Lower lobe of right lung (tissue), 2 donors: ENCODE measurements around the gene MXRA8. TPM values are rescaled to one million over a fixed set of nuclear protein-coding genes. Genes with fewer than 3 reads are reported as not detected.

Source experiments
- ATAC-seq, 2 donors: fragments of 200-7000 bp; cut with Tn5 transposase; one replicate each; pipeline ENCODE4 v1.9.1; 2020 to 2022; ENCODE audit warnings: mild to moderate bottlenecking in 2 of 2, moderate library complexity in 2 of 2
- DNase-seq: peaks from one replicate; pipeline ENCODE4 v3.0.0-alpha.2; 2020
- H3K27ac ChIP-seq: fragments of 200-600 bp; one replicate; pipeline ENCODE4 v1.8.0; 2022
- H3K27me3 ChIP-seq: fragments of 200-600 bp; one replicate; pipeline ENCODE4 v1.8.0; 2022; ENCODE audit warnings: low read depth
- H3K36me3 ChIP-seq: fragments of 200-600 bp; one replicate; pipeline ENCODE4 v1.8.0; 2022; ENCODE audit warnings: mild to moderate bottlenecking
- H3K4me1 ChIP-seq: fragments of 200-600 bp; one replicate; pipeline ENCODE4 v1.8.0; 2022
- H3K4me3 ChIP-seq: fragments of 200-600 bp; one replicate; pipeline ENCODE4 v1.8.0; 2022; ENCODE audit warnings: mild to moderate bottlenecking
- H3K9me3 ChIP-seq: fragments of 200-600 bp; one replicate; pipeline ENCODE4 v1.8.0; 2022
- CTCF ChIP-seq: fragments of 200-600 bp; IDR thresholded peaks from one replicate; pipeline ENCODE4 v1.8.0; 2022; ENCODE audit warnings: antibody characterized with exemption, mild to moderate bottlenecking
- intact Hi-C: fragments of 100-400 bp; cut with DNase I; formaldehyde crosslinking; loops from one replicate; pipeline ENCODE4 v1.11.0; 2022
- total RNA-seq: library from RNA; stranded (reverse); fragmentation: NEBNext Ultra II Directional; extraction: Animal tissue kit (Norgen Biotek cat#: 25700); gene quantifications from one replicate; pipeline ENCODE4 v1.2.1, GENCODE V29; 2021
- donor health status: DM: no; HTN: yes; CAD: no; lungs with severe emphysema.

Gene MXRA8
- total RNA-seq, 1 donor from 2014 or later = 39.3 TPM

DNA sequence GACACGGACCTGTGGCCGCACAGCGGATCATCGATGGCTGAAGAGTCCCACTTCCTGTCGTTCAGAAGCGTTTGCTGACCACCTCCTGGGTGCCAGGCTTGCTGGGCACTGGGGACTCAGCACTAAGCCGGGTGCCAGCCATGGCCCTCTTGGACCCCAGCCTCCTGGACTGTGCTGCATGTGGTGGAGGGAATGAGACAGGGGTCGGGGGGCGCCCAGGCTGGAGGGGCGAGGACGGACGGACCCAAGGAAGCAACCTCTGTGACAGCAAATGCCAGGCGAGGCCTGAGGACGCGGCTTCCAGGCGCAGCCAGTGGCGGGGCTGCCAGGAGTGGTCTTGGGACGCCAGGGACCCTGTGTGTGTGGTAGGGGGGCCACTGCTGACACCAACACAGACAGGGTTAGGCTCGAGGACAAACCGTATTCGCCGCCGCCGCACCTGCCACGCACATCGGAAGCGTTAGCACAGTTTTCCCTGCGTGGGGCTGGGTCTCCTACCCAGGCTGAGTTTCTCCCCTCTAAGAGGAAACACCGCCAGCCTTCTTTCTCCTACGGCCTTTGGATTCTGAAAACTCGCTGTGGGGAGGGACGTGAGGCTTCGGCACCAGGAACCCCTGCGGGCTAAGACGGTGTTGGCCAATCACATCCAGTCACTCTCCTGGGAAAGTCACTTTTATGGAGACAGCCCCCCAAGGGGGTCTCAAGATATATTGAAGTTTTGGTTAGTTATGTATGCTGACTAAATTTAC is 3.1 kb upstream of the MXRA8 start:
- Histone ChIP-seq H3K4me3 (no peak overlapping the region), H3K4me1 (peaks cover 27% of the 10 kb centered on the region), H3K27me3 (peaks cover 28% of the 10 kb centered on the region), H3K36me3 (no peaks in the 10 kb centered on the region), H3K9me3 (no peaks in the 10 kb centered on the region), H3K27ac (peak overlapping the region; percentile 64)
- TF ChIP-seq CTCF = no peak
- intact Hi-C loops = no loop called here
- ATAC-seq (no peak), DNase-seq (no peak)

DNA sequence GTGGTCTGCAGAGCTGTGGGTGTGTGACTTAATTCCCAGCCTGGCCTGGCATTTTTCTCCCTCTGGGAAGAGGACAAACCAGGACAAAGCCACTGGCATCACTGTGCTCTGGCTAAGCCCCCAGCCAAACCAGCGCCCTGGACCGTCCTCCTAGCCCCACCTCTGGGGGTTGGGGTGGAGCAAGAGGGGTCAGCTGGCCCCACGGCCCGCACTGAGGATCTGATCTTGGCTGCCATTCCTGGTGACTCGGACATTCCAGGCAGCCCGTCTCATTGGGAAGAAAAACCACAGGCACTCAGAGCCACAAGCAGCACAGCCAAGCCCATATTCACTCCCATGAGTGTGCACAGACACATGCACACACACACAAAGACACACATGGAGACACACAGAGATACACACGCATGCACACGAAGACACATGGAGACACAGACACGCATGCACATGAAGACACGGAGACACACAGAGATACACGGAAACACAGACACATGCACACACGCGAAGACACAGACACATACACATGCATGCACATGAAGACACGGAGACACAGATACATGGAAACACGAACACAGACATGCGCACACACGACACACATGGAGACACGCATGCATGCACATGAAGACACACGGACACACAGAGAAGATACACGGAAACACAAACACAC is 2.3 kb upstream of the MXRA8 start:
- no peaks in the 10 kb centered on the region for H3K36me3 ChIP-seq
- no peak overlapping the region for H3K4me3 ChIP-seq
- no peak for DNase-seq
- no peaks in the 10 kb centered on the region for H3K9me3 ChIP-seq
- intact Hi-C loops = no loop called here
- H3K27ac ChIP-seq = peak overlapping the region; percentile 83
- ATAC-seq = peak; percentile 45 to 61
- H3K4me1 ChIP-seq = peaks cover 27% of the 10 kb centered on the region
- no peak for TF ChIP-seq CTCF
- H3K27me3 ChIP-seq = peaks cover 28% of the 10 kb centered on the region

DNA sequence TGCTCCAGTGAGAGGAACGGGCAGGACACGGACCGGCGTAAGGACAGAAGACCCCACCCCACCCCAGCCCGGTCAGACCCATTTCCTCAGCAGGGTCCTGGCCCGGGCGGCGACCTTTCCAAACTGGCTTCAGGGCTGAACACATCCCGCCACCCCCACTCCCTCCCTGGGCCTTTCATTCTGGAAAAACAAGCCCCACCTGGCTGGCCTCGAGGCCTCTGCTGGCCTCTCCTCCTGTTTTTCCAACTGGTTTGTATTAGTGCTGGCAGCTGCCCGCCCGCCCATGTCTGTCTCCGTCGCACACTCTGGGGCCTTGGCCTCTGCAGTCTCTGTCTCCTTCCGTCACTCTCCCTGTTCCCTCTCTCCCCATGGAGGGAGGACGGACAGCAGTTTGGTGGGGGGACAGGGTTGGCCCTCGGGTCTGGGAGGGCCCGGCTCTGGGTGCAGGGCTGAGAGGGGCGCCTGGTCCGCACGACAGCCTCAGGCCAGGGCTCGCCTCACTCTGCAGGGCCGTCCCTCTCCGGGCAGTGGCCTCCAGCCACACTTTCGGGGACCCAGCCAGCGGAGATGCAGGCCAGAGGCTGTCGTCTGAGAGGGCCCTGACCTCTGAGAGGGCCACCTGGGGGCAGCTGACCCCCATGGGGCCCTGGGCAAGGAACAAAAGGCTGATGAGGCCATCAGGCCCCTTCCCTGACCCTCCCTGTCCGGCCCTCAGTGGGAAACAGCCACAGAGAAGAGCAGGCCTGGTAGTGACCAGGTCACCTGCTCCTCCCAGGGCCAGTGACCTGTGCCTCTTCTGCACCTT is 1.5 kb upstream of the MXRA8 start:
- H3K36me3 ChIP-seq = no peaks in the 10 kb centered on the region
- H3K4me1 ChIP-seq = peaks cover 27% of the 10 kb centered on the region
- no peaks in the 10 kb centered on the region for H3K9me3 ChIP-seq
- no peak overlapping the region for H3K4me3 ChIP-seq
- TF ChIP-seq CTCF = no peak
- ATAC-seq = no peak
- no peak for DNase-seq
- H3K27ac ChIP-seq = peak overlapping the region; percentile 83
- intact Hi-C loops = no loop called here
- peaks cover 35% of the 10 kb centered on the region for H3K27me3 ChIP-seq

GRCh38 chr1:1359308-1359663 is 931 bp upstream of the MXRA8 start:
- peak overlapping the region; percentile 60 for H3K4me3 ChIP-seq
- no peak for DNase-seq
- intact Hi-C loops = no loop called here
- H3K27ac ChIP-seq = peak overlapping the region; percentile 83
- H3K27me3 ChIP-seq = peaks cover 41% of the 10 kb centered on the region
- no peak for TF ChIP-seq CTCF
- peaks cover 33% of the 10 kb centered on the region for H3K4me1 ChIP-seq
- peaks cover 5% of the 10 kb centered on the region for H3K36me3 ChIP-seq
- no peaks in the 10 kb centered on the region for H3K9me3 ChIP-seq
- no peak for ATAC-seq

GRCh38 chr1:1357871-1358432 is 403 bp downstream of the MXRA8 start:
- Histone ChIP-seq H3K4me3 (peak overlapping the region; percentile 60), H3K27ac (peak overlapping the region; percentile 83), H3K36me3 (peaks cover 8% of the 10 kb centered on the region), H3K9me3 (no peaks in the 10 kb centered on the region), H3K4me1 (peaks cover 45% of the 10 kb centered on the region), H3K27me3 (peaks cover 54% of the 10 kb centered on the region)
- no peak for TF ChIP-seq CTCF
- ATAC-seq (peak in 1 of 2 donors; percentile 3), DNase-seq (no peak)
- intact Hi-C loops = no loop called here
